ENCODE results near the gene RSBN1.

RSBN1 gene

DNA sequence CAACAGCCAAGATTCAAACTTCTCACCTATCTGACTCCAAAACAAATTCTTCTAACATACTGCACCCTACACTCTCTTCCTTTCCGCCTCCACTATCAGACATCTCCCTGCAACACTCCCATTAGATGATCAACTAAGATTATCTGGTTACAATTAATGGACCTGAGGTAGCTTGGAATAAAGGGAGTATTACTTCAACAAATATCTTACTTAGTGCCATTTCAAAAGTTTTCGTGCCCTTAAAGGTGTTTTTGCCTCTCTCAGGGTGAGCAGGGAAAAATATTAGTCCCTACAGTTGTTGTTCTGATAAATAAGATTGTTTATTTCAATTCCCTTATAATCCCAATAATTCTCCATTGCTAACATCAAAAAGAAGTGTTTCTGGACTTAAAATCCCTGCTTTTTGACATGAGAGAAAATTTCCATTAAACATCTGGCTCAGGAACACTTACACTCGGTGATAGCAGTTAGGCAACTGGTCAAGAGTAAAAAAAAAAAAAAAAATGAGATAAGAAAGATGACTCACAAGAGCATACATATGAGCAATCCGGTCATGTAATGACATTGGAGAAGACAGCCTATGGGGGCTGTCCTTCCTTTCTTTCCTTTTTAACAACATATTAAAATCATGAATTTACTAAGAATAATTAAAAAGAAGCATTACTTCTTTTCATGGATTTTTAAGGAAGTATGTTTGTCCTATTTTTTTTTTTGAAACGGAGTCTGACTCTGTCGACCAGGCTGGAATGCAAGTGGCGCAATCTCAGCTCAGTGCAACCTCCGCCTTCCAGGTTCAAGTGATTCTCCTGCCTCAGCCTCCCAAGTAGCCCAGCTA, 7.6 kb downstream of the RSBN1 start:
- DNase-seq (ENCODE audit: extremely low read depth, low read depth) = peak; percentile 20
- TF ChIP-seq, protein P1, sequence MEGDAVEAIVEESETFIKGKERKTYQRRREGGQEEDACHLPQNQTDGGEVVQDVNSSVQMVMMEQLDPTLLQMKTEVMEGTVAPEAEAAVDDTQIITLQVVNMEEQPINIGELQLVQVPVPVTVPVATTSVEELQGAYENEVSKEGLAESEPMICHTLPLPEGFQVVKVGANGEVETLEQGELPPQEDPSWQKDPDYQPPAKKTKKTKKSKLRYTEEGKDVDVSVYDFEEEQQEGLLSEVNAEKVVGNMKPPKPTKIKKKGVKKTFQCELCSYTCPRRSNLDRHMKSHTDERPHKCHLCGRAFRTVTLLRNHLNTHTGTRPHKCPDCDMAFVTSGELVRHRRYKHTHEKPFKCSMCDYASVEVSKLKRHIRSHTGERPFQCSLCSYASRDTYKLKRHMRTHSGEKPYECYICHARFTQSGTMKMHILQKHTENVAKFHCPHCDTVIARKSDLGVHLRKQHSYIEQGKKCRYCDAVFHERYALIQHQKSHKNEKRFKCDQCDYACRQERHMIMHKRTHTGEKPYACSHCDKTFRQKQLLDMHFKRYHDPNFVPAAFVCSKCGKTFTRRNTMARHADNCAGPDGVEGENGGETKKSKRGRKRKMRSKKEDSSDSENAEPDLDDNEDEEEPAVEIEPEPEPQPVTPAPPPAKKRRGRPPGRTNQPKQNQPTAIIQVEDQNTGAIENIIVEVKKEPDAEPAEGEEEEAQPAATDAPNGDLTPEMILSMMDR (IDR thresholded peaks at IDR 0.05; ENCODE audit: low read depth, low read length) = no peak

DNA sequence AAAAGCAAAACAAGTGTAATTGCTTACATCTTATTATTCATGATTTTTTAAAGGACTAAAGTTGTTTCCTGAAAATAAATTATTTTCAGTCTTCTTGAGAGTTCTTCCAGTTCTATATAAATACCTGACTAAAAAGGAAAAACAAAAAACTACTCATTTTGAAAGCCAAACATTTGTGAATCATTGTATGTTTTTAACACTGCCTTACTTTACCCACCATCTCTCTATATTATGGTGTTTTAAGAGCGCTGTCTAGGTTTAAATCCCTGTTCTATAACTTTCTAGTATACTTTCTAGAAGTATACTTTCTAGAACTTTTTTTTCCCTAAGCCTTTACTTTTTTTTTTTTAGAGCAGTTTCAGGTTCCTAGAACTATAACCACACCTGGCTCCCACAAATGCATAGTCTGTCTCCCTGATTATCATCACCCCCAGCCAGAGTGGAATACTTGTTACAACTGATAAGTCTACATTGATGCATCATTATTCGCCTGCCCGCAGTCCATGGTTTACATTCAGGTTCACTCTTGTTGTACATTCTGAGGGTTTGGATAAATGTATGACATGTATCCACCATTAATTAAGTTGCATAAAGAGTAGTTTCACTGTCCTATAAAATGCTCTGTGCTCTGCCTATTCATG, 9.8 kb downstream of the RSBN1 start:
- TF ChIP-seq, protein P1 (IDR thresholded peaks at IDR 0.05; ENCODE audit: low read depth, low read length) = no peak
- DNase-seq (ENCODE audit: extremely low read depth, low read depth) = no peak

DNA sequence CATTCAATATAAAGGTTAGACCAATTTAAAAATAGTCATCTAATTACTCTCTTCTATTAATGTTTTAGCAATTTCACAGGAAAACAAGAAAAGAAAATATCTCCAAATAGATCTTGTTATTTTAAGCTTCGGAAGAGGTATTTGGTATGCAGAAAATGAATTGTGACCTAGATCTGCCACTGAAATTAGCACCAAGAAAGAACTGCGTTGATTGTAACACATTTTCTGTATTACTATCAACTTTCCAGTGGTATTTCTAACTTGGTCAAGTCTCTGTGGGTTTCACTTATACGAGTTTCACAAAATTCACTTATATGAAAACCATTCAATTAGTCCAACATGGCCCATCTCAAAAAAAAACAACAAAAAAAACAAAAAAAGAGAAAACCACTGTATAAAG, 11.8 kb downstream of the RSBN1 start:
- no peak for DNase-seq (ENCODE audit: extremely low read depth, low read depth)
- TF ChIP-seq, protein P1 (IDR thresholded peaks at IDR 0.05; ENCODE audit: low read depth, low read length) = no peak

DNA sequence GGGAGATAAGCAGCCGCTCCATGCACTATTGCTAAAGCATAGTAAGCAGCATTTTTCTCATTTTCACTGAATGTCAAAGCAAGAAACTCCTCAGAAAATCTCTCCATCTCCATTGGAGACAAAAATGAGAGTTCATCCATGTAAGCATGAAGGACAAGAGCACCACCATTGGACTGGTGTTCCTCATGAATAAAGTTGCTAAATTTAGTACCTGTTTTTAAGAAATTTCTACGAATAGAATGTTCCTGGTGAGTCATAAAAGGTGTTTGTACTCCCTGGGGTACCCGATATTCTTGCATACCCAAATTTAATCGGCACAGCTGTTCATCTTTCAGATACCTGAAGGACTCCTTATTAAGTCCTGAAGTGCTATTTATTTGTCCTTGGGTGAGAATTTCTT, 14.8 kb downstream of the RSBN1 start:
- no peak for DNase-seq (ENCODE audit: extremely low read depth, low read depth)
- TF ChIP-seq, protein P1 (IDR thresholded peaks at IDR 0.05; ENCODE audit: low read depth, low read length) = no peak

DNA sequence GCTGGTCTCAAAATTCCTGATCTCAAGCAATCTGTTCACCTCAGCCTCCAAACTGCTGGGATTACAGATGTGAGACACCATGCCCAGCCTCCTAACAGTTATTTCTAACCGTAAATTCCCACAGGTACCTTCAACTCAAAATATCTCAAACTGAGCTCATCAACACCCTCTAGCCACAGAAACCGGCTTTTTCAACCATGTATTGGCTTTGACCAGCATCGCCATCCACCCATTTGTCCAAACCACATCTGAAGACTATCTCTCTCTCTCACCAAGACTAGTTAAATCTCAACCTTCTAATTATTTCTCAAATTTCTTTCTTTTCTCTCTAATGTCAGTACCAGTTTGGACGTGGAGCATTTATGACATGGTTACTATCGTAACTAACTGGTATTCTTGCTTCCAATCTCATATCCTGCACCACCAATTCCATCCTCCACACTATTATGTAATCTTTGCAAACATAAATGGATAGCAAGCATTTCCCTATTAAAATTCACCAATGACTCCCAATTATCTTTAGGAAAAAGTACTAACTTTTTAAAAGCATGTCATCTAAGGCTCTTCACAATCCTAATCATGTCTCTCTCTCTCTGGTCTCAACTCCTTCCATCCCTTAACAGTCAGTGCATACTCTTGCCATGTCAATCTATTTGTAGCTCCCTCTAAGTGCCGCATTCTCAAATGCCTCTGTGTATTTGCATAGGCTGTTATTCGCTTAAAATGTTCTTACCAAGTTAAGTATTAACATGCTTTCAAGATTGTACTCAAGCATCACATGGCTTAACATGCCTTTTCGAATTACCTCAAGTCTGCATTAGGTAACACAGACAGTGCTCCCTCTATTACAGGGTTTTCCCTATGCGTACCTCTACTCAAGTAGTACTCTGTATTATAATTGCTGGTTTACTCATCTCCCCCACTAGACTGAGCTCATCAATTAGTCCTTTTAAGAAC, 18.1 kb downstream of the RSBN1 start:
- no peak for DNase-seq (ENCODE audit: extremely low read depth, low read depth)
- TF ChIP-seq, protein P1 (IDR thresholded peaks at IDR 0.05; ENCODE audit: low read depth, low read length) = no peak

DNA sequence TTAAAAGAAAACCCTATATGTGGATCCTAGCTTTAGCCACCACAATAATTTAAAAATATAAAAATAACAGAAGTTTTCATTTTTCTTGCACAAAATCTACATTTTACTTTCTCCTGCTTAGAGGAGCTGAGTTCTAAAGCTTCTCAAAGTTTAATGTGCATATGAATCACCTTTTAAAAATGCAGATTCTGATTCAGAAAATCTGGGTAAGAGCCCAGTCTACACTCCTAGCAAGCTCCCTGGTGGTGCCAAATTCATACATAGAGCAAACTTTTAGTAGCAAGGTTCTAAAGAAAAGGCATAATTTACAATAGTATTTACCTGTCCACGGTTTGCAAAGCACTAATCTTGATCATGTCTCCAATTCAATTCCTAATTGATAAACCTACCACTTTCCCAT, 19.3 kb downstream of the RSBN1 start:
- no peak for DNase-seq (ENCODE audit: extremely low read depth, low read depth)
- TF ChIP-seq, protein P1 (IDR thresholded peaks at IDR 0.05; ENCODE audit: low read depth, low read length) = no peak
